Epithelial cell of proximal tubule (primary cell): ENCODE results near the gene UMODL1. TPM values are rescaled to one million over a fixed set of nuclear protein-coding genes. Genes with fewer than 3 reads are reported as not detected.

Experiments used
- DNase-seq: peaks from one replicate; pipeline ENCODE4 v3.0.0-alpha.2; 2011; ENCODE audit warnings: low read depth
- H3K4me3 ChIP-seq: 2 replicates; pipeline ENCODE4 v1.5.1; 2011; ENCODE audit warnings: low read depth, mild to moderate bottlenecking, low read length
- total RNA-seq: library from RNA; depleted of rRNA; stranded (reverse); fragments of >200 nt; gene quantifications from 2 replicates; pipeline ENCODE4 v1.2.3, GENCODE V29; 2015
- TF ChIP-seq, protein P1 (sequence below): conservative IDR thresholded peaks from 2 replicates; pipeline ENCODE4 v1.5.1; 2012; ENCODE audit warnings: low read depth, mild to moderate bottlenecking, low read length

UMODL1 gene
- total RNA-seq, 1 donor from 2014 or later, result not detected

DNA sequence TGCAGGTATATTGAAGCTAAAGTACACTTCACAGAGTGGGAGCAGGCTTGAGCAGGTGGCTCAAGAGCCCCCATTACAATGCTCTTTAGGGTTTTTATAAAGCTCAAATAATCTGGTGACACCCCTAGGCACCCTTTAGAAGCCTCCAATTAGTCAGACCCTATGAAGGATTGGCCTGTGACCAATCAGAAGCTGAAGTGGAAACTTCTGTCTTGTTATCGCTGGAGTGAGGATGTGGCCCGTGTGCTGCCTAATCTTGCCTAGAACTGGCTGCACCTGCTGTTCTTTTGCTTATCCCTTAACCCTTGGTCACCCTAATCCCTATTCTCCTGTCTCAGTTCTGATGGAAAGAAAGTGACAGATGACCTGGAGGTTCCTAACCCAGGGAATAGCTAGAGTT, 77.0 kb downstream of the UMODL1 start:
- no peak for DNase-seq
- TF ChIP-seq, protein P1, sequence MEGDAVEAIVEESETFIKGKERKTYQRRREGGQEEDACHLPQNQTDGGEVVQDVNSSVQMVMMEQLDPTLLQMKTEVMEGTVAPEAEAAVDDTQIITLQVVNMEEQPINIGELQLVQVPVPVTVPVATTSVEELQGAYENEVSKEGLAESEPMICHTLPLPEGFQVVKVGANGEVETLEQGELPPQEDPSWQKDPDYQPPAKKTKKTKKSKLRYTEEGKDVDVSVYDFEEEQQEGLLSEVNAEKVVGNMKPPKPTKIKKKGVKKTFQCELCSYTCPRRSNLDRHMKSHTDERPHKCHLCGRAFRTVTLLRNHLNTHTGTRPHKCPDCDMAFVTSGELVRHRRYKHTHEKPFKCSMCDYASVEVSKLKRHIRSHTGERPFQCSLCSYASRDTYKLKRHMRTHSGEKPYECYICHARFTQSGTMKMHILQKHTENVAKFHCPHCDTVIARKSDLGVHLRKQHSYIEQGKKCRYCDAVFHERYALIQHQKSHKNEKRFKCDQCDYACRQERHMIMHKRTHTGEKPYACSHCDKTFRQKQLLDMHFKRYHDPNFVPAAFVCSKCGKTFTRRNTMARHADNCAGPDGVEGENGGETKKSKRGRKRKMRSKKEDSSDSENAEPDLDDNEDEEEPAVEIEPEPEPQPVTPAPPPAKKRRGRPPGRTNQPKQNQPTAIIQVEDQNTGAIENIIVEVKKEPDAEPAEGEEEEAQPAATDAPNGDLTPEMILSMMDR, result no peak
- H3K4me3 ChIP-seq, result no peak overlapping the region

DNA sequence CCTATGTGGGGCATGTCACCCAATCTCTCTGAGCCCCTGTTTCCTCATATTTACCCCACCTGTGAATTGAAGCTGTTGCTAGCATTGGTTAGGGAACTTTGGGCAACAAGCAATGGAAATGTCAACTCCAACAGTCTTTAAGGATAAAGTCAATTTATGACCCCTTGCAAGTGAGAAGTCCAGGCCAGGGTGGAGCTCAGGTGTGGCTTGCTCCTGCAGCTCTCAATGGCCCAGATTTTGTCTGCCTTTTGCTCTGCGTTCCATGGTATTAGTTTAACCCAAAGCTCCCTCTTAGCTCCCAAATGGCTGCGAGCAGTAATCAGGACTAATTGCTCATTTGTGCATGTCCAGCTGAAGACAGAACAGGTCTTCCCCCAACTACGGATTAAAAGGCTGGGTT, 77.5 kb downstream of the UMODL1 start:
- H3K4me3 ChIP-seq, result no peak overlapping the region
- no peak for DNase-seq
- TF ChIP-seq, protein P1, result no peak

DNA sequence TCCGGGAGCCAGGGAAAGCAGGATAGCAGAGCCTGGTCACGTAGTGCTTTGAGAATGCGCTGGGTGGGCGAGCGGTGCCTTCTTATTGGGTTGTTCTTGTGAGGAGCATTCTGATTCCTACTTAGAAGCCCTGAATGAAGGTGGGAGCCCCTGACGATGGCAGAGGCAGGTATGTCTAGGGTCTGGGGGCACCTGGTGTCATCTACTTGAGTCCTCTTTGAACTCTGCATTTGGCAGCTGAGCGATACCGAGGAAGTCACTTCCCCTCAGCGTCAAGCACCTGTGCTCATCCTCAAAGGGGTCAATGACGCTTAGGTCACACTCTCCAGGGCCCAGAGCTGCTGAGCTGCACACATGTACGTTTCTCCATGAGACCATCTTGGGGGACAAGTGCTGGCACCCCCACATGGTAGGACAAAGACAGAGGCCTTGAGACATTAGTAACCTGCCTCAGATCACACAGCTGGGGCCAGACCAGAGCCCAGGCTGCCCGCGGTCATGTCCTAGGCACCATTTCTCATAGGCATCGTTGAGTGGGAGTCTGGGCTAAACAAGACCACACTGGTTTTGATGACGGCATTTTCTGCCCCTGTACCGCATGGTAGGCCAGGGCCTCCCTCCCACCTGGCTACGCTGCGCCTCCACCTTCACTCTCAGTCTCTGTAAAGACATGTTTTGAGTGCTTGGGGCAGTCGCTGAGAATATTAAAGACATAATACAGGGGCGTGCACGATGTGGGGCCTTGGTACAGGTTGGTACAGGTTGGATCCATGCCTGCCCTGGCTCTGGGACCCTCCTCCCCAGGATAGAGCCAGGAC, 78.7 kb downstream of the UMODL1 start:
- DNase-seq, result no peak

DNA sequence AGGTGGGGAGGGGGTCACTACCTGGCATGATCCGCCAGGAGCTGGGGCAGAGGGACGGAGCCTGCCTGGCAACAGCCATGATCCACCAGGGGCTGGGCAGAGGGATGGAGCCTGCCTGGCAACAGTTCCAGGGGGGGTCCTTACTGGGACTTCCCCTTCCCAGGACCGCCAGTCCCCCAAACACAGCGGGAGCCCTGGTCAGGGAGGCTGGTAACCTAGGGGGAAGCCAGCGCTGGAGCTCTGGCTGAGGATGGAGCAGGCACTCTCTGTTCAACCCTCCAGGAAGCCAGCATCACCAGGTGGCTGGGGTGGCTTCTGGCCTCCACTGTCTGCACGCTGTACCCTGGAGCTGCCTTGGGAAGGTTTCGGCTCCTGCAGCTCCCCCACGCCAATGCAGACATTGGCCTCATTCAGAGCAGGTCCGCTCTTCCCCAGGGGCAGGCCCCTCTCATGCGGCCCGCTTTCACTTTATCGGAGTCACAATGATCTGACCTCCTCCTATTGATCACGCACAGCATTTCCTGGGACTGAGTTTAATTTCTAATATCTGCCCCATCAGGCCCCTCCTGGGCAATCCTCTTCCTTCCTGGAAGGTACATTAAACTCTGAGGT, 79.5 kb downstream of the UMODL1 start:
- no peak overlapping the region for H3K4me3 ChIP-seq
- TF ChIP-seq, protein P1, result no peak
- no peak for DNase-seq

More for the DNA sequence above, 78.7 kb downstream of the UMODL1 start:
- H3K4me3 ChIP-seq, result no peak overlapping the region
- TF ChIP-seq, protein P1, result no peak

DNA sequence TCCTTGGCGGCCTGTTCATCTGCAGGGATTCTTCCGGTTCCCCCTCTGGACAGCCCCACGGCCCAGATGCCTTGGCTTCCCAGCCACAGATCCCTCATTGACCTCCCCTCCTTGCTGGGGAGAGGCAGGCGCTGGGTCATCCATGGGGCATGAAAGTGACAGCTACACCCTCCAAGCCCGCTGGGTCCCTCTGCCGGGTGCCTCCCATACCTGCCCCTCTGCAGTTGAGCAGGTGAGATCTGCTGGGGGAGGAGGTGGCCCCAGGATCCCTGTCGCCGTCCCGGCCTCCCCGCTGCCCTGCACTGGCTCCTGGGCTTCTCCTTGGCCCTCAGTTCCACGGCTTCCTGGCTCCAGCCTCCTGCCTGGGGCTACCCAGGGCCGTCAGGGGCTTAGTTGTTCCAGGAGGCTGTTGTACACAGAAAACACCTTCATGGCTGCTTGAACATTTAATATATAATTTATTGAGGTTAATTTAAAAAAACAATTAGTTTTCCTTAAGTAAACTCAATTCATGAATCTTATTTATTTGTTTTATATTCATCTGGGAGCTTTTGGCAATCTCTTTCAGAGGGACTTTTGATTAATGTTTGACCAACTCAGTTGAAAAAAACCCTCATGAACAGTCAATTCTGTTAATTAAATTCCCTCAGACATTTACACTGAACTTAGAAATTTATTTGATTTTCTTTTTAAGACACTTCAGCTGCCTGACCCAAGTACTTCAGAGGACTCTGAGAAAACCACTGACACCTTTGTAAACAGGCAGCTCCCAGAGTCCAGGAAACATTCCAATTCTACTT, 80.2 kb downstream of the UMODL1 start:
- DNase-seq, result no peak
- no peak overlapping the region for H3K4me3 ChIP-seq
- TF ChIP-seq, protein P1, result no peak

DNA sequence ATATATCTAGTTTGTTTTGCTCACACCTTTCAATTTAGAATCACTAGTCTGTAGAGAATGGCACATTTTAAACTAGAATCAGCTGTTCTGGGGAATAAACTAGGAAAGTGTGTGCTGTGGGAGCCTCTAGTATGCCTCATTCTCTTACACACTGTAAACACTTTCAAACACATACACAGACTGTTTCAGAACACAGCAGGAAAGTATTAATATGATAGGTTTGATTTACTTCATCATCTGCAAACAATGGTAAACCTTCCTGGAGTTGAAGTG, 80.8 kb downstream of the UMODL1 start:
- DNase-seq, result no peak
- TF ChIP-seq, protein P1, result no peak
- no peak overlapping the region for H3K4me3 ChIP-seq
